HG03159 (cell line): ENCODE results near the gene CYB561D1.

Source experiments
- ATAC-seq: cut with Tn5 transposase; IDR thresholded peaks from one replicate; pipeline ENCODE4 v1.9.1; 2021; ENCODE audit warnings: mild to moderate bottlenecking, moderate library complexity; ENCODE audit not compliant: unreplicated experiment

Gene CYB561D1

DNA sequence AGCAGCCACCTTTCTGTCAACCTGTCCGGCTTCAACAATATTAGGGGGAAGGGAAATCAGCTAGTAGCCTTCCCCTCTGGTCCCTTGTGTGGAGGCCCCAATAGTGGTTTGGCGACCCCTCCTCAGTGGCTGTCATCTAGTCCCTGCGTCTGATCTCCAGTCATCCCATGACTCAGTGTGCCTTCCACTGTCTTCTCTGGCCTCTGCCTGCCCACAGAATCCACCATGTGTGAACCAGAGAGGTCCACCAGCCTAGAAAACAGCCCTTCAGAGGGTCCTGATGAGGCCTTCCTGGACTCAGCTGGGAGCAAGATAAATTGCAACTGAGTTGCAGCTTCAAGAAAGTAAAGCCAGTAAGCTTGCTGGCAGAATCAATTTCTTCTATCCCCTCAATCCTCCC is 14.0 kb upstream of the CYB561D1 start:
- no peak for ATAC-seq

DNA sequence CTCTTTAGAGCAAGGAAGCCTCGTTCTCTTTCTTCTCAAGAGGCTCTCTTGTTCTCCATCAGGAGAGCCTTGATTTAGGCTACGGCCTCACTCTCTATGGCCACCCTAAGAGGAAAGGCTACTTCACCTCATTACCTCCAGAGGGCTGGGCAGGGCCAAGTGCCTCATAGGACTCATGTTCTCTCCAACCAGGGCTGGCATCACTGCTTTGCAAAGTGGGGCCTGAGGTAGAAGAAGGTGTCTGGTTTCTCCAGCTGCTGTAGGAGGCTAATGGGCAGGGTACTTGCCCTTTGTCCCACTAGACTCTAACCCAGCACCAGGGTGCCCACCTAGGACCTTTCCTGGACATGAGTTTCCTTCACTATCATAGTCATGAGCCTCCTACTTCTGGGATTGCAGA is 12.2 kb upstream of the CYB561D1 start:
- no peak for ATAC-seq

DNA sequence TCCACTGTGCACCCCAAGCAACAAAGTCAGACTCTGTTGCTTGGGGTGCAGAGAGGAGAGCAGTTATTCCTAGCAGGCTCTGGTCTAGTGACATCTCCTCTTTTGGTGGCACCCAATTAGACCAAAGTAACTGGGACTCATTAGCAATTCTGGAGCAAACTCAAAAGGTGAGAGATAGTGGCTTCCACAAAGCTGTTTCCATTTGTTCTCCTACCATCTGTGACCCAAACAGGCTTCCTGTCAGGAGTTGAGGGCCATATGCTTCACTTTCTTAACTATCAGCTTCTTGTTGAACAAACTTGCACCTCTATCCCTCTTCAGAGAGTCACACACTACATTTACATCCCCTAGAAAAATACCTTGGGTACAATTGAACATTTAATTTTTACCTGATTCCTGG is 11.7 kb upstream of the CYB561D1 start:
- no peak for ATAC-seq

DNA sequence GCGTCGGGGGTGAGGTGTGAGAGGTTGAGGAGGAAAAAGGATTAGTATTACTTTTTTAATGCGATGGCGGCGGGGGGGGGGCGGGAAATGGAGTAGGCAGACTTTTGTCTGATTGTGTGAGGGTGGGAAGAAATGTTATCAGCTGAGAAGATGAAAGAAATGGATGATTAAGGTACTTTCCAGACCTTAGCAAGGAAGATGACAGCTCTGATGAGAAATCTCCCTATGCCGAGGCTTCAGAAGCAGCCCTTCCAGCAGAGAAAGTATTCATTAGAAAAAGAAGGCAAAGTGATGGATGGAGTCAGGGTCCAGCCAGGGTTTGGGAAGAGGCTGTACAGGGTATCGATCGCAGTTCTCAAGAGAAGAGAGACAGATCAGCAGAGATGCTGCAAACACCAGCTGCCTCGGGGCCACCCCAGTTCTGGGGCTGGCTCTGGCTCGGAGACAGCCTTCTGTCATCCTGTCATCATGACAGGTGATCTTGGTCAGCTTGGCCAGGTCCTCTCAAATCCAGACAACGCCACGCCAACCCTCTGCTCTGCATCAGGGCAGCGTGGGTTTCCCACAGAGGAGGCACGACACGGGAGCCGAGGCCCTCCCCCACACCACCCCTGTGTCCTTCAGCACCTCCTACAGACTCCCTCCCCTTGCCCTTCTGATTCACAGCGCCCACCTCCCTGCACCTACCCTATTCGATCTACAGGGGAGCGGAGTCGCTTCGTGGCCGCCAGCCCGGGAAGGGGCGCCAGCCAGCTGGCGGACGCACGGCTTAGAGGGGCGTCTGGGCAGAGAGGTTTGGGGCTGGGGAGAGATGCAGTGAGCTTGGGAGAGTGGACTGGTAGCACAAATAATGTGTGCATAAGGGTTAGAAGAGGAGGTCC is 10.9 kb upstream of the CYB561D1 start:
- peak; percentile 17 for ATAC-seq

DNA sequence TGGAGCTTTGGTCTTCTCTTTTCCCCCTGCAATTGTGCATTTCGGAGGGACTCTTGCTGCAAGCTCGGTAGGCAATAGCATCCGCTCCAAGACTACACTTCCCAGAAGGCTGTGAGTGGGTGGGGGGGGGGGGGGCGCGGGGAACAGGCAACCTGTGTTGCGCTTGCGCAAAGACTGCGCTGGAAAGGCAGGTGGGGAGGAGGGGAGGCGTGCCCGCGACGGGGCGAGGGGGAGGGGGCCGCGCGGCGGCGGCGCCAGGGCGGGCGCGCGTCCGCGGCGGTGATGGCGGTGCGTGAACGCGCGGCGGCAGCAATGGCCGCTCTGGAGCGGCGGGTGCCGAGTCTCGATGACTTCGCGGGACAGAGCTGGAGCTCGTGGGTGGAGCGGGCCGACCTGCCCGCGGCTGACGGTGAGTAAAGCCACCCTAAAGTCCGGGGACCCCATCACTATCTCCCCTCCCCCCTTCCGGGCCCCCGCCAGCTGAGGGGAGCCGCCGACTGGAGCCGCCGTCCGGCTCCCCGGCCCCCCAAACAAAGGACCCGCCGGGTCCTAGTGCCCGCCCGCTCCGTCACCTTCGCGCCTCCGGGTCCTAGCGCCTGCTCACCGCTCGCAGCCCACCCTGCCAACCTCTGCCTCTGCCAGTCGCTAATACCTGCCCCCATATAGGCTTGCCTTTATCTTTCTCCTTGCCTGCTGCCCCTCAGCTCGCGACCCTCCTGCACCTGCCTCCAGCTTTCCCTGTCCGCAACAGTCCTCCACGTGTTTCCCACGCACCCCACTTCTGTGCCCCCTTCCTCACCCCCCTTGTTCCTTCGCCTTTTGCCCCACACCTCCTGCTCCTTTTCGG is 10.0 kb upstream of the CYB561D1 start, which contains the start of gene ATXN7L2:
ATXN7L2 (plus strand) TSS at position 234 of the 847 bp plus-strand sequence; CDS start at position 283, 49 bp downstream.
- peak; percentile 73 for ATAC-seq

DNA sequence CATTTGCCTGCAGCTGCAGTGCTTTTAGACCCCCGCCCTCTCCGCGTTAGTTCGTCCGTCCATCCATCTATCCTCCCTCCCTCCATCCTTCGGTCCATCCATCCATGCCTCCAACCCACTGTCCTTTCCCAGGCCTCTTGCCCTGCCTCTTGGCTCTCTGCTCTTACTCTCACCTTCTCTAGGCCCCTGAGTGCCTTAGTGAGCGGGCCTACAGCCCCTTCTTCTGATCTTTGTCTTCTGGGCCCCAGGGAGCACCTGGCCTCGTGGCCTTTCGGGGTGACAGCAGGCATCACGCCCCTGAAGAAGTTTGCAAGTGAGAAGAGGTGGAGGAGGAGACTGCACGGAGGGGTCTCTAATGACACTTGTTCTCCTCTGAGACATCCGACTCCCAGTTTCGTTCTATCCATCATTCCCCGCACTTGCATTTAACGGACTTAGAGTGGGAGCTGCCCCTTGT is 9.3 kb upstream of the CYB561D1 start:
- ATAC-seq, result no peak

DNA sequence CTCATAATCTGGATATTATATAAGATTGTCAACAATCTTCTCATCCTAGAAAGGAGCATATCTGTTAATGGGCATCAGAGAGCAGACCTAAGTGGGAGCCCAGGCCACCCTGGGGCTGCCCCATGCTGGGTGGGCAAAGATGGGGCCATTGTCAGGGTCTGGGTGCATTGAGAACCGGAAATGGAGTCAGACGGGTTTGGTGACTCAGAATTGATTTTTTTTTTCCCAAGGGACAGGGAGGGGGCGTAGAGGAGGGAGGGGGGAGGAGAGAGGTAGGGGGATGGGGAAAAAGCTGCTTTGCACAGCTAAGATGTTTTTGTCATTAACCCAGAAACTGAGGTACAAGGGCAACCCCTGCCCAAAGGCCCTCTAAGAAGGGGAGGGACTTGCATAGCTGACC is 8.9 kb upstream of the CYB561D1 start:
- no peak for ATAC-seq

DNA sequence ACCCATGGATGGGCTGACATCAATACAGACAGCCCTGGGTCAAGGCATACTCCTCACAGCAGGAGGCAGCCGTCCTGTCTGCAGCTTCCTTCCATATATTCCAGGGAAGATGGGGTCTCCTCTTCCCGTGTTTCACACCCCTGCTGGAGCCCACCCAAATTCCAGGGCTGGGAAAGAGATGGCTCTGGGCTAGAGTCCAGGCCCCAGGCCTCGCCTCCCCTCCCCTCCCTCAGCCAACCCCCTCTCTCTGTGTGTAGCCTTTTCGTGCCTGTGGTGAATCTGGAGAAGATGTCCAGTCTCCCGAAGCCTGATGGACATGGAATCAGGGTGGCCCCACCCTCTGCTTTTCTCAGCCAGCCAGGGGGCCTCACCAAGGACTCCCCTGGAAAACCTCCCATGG is 6.6 kb upstream of the CYB561D1 start:
- ATAC-seq, result no peak

DNA sequence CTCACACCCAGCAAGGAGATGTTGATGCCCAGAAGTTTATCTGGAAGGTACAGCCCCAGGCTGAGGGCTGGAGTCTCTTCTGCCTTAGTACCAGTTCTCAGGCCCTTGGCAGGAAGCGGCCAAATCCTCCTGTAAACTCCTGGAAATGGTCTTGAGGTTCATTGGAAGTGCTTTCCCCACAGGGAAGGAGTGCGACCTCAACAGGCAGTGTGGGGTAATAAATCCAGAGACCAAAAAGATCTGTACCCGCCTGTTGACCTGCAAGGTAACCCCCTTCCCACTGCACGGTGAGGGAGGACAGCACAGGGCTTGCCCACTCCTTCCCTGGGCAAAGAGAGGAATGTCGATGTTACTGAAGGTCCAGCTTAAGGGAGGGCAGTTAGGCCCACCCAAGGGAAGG is 5.7 kb upstream of the CYB561D1 start:
- ATAC-seq, result no peak

DNA sequence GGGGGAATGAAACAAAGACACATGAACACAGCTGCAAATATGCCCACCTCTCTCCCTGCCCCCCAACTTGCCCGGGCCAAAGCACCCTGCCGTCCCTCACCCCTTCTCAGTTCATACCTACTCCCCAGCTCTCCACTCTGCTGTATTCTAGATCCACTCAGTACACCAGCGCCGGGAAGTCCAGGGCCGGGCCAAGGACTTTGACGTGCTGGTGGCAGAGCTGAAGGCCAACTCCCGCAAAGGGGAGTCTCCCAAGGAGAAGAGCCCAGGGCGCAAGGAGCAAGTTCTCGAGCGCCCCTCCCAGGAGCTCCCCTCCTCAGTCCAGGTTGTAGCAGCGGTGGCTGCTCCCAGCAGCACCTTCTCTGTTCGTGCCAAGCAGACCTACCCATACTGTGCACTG is 5.2 kb upstream of the CYB561D1 start:
- ATAC-seq, result no peak

DNA sequence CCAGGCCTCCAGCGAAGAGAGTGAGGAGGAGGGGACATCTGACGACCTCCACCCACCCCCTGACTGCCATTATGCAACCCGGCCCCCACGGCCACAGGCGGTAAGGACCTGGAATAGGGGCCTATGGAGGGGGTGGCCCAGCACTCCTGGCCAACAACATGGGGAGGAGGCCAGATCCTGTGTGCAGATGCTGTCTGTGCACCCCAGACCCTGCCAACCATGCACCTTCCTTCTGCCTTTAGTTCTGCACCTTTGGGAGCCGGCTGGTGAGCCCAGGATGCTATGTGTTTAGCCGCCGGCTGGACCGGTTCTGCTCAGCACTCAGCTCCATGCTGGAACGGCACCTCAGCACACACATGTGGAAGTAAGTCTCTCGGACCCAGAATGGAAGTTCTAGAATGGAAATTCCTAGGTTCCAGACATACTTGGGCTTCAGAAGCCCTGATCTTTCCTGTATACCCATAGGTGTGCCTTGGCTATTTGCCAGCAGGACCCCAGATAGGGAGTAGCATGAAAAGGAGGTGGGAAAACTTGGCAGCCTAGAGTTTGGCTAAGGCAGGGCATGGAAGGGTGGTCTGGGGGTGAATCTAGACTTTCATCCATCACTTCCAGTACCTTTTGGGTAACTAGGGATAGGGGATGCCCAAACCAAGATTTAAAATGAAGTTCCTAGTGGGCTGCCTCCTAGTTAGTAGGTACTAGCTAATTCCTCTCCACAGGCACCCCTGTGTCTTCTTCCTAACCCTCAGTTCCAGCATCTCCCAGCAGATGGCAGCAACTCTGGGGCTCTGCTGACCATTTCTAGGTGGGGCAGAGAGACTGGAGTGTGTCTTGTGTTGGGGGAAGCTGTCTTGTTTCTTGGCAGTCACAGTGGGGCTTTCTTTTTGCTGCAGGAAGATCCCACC is 3.6 kb upstream of the CYB561D1 start:
- no peak for ATAC-seq

DNA sequence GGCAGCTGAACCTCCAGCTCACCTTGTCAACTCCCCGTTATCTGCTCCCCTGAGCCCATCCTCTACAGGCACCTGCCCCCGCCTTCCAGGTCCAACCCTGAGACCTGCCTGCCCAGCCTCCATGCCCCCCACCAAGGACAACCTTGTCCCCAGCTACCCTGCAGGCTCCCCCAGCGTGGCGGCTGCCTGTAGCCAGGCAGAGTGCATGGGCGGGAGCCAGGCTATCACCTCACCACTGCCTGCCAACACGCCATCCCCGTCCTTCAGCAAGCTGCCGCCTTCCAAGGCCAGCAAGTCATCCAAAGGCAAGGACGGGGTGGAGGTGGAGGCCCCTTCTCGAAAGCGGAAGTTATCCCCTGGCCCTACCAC is 3.0 kb upstream of the CYB561D1 start:
- no peak for ATAC-seq

DNA sequence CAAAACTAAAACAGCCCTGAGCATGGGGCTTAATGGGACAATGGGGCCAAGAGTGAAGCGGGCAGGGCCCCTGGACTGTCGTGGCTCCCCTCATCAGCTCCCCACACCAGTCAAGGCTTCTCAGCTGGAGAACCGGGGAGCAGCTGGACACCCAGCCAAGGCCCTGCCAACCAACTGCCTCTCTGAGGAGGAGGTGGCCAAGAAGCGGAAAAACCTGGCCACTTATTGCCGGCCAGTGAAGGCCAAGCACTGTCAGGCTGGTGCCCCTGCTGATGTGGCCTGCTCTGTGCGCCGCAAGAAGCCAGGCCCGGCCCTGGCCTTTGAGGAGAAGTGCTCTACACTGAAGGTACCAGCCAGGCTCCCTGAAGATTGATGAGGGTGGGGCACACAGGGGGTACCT is 2.5 kb upstream of the CYB561D1 start:
- ATAC-seq, result no peak

DNA sequence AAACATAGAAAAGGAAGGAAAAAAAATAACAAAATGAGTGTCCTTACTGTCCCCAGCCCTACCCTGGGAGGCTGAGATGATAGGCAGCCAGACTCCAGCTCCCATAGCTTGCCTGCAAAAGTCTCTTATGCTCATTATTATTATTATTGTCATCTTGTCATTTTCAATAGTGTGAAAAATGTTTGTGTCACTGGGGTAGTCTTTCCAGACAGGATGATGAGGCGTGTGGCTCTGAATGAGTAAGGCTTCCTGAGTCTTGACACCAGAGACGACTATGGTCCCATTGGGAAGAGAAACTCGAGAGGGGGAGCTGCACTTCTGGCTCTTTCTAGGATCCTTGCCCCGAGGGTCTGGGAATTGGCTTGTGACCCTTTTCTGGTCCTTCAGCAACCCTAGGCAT is 1.1 kb upstream of the CYB561D1 start:
- ATAC-seq, result no peak

DNA sequence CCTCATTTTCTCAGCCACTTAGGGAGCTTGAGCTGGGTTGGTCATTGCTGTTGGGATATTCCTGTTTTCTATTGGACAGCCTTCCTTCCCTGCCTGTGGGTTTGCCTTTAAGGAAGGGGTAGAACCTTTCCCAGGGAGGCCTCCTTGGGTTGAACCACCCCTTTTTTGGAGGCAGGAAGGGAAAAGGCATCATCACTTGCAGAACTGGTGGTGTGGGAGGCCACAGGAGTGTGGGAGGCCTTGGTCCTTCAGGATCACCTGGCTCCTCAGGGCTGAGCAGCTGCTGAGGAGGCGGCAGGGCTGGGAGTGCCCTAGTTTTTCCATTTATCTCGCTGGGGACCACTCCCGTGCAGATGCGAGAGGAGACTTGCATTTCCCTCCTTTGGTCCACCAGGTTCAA is 667 bp upstream of the CYB561D1 start:
- ATAC-seq, result no peak

DNA sequence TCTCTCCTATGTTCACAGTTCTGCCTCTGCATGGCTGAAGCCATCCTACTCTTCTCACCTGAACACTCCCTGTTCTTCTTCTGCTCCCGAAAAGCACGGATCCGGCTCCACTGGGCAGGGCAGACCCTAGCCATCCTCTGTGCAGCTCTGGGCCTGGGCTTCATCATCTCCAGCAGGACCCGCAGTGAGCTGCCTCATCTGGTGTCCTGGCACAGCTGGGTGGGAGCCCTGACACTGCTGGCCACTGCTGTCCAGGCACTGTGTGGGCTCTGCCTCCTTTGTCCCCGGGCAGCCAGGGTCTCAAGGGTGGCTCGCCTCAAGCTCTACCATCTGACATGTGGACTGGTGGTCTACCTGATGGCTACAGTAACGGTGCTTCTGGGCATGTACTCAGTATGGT is 1.8 kb downstream of the CYB561D1 start:
- ATAC-seq, result no peak

DNA sequence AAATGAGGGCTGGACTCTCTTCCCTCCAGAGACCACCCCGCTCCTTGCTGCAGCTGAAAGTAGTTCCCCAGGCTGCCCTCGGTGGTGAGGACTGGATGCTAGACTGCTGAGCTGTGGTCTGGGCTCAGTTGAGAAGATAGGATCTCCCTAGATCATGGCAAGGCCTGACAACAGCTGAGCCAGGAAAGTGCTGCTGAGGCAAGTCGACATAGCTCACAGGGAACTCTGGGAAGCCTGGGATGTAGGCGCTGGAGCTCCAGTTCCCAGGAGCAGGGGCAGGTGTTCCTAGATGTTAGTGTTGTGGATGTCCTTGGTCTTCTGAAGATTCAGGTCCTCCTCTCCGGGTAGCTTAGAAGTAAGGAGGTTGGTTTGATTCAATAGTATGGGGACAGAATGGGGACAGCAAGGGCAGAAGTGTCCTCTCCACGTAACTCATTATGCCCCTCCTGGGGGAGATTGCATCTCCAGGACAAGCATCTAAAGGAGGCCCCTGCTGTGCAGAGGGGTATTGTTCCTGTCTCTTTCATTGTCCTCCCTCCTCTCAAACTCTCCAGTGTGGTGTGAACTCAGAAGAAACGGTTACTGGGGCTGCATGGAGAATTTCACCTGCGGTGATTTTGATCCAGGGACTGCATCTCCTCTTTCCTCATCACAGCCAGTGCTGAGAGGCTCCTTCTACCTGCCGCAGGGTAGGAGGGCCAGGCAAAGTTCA is 3.7 kb downstream of the CYB561D1 start:
- no peak for ATAC-seq

DNA sequence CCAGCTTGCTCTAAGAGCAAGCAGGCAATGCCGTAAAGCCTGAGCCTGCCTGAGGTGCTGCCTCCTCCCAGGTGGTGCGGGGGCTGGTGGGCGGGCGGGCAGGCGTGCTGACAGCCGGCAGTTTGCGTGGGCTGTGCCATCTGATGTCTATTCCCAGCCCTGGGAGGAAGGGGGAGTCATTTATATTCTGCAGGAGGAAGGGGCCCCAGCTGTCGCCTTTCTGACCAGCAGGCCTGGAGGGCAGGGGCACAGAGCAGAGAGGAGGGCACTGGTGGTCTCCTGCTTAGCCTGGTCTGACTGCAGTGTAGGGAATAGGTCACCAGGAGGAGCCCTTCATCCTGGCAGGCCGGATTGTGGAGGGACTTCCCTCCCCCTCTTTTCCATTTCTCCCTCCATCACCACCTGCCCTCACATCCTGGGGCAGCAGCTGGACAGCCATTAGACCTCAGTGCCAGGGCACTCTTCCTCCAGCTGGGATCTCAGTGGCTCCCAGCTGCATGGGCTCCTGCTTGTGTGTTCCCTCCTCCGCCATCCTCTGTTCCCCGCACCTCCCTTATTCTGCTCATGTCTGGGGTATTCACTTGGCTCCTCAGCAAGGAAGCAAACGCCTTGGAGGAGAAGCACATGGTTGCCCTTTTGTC is 4.4 kb downstream of the CYB561D1 start:
- ATAC-seq, result no peak

DNA sequence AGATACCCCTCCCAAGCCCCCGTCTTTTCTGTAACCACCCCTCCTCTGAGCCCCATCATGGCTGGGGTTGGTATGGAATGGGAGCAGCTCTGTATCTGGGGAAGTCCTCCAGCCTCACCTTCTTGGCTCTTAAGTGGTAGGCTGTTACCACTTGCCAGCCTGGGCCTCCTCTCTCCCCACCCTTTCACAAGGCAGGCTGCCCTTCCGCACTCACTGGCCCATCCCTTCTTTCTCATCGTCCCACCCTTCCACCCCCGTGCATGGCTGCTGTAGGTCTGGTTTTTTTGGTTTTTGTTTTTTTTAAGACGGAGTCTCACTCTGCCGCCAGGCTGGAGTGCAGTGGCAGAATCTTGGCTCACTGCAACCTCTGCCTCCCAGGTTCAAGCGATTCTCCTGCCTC is 5.2 kb downstream of the CYB561D1 start:
- no peak for ATAC-seq
